HG02840 (cell line): Measurements from ENCODE around the gene EPPIN.
"Not testable (repeated sequence)": the region's sequence is repeated elsewhere in the genome, so short reads cannot be mapped to it uniquely, and the experiment has no call there.

Experiments used
- ATAC-seq: cut with Tn5 transposase; IDR thresholded peaks from one replicate; pipeline ENCODE4 v1.9.1; 2021; ENCODE audit warnings: mild to moderate bottlenecking, moderate library complexity, moderate number of reproducible peaks; ENCODE audit not compliant: unreplicated experiment, low FRiP score

Gene EPPIN

DNA sequence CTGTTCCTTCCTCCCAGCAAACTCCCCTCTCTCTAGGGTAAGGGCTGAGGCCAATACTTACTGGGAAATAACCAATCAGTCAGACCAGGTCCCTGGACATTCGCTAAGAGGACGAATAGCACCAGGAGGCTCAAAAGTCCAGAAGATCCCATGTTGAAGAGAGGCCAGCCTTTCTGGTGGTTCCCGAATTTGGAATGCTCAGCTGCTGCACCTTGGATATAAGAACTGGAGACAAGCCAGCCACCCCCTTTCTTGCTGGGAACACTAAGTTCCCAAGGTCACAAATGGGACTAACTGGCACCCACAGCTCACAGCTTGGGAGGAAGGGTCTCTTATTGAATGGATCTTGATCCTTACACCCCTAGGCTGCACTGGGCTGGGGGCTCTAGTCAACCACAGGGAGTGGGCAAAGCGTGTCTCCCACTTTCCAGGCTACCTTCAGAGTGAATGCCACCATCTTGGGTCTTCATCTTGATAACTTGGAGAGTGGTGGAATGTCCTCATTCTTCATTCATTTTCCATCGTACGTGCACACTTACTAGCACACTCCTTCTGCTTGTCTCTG lies at the start of gene EPPIN:
Gene EPPIN, minus strand, starts transcription at position 196 of the 565 bp plus-strand sequence. Its CDS starts 44 bp downstream, at position 152.
- ATAC-seq, result no peak

GRCh38 chr20:45595235-45595634 lies 48.0 kb upstream of the EPPIN start:
- ATAC-seq, result no peak

- no peak for ATAC-seq
These were observed 46.3 kb upstream of the EPPIN start for GRCh38 chr20:45593498-45593897.

DNA sequence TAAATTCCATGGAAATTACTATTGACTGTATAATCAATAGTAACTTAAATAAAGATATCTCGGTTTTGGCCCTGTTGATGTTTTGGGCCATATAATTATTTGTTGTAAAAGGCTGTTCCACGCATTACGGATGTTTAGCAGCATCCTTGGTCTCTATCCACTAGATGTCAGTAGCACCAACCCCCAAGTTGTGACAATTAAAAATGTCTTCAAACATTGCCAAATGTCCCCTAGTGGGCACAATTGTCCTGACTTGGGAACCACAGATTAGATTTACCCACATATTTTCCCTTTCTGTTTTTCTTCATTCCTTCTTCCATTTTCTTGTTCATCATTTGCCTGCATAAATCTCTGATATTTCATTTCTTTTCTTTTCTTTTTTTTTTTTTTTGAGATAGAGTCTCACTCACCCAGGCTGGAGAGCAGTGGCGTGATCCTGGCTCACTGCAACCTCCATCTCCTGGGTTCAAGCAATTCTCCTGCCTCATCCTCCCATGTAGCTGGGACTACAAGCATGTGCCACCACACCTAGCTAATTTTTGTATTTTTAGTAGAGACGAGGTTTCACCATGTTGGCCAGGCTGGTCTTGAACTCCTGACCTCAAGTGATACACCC lies 45.5 kb upstream of the EPPIN start:
- no peak for ATAC-seq

GRCh38 chr20:45589725-45590124 lies 42.5 kb upstream of the EPPIN start:
- no peak for ATAC-seq

DNA sequence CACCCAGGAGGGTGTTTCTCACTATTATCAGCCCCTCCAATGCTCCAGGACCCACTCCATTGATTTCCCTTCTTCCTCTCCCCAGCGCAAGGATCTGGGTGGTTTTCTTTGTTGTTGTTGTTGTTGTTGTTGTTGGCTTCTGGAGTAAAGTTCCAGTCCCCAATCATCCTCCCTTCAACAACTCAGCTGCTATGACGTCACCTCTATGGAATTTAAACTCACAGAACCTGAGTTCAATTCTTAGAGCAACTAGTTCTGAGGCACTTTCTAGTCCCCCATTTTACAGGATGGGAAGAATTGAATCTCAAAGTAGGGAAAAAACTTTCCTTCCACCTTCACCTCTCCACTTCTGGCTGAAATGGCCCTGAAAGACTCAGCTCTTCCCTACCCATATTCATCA lies 41.6 kb upstream of the EPPIN start:
- no peak for ATAC-seq

DNA sequence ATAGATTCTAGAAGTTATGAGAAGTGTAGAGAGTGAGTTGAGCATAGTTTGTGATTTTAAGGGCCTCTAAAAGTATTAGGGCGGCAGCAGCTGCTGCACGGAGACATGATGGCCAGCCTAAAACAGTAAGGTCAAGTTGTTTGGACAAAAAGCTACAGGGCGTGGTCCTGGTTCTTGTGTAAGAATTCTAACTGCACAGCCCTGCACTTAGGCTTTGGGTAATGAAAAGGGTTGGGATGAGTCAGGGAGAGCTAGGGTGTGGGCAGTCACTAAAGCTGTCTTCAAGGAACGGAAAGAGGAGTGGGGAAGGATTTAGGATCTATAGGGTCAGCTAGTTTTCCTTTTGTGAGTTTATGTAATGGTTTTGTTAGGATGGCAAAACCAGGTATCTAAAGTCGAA lies 38.8 kb upstream of the EPPIN start:
- ATAC-seq, result not testable (repeated sequence)

- ATAC-seq, result not testable (repeated sequence)
These were observed 37.1 kb upstream of the EPPIN start for GRCh38 chr20:45584294-45584693.

DNA sequence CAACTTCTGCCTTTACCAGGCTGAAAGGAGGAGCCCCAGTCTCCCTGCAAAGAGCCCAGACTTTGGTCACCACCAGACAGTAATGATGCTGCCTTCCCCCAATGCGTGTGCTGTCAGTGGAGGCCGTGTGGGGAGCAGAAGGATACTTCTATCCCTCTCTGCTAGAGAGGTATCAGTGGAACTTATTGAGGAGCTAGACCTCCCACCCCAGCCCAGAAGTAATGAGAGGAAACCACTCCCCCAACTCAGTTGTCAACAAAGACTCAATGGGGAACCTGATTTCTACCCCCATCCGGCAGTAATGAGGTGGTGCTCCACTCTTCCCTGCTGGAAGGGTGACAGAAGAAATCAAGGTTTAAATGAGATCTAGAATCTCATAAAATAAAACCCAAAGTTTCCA lies 36.3 kb upstream of the EPPIN start:
- ATAC-seq, result no peak

GRCh38 chr20:45581702-45582101 lies 34.5 kb upstream of the EPPIN start:
- ATAC-seq, result no peak

- no peak for ATAC-seq
These were observed 32.0 kb upstream of the EPPIN start, which contains the start of gene WFDC8 for GRCh38 chr20:45579184-45579583. Gene WFDC8, minus strand, starts transcription at chr20:45579284. Its CDS starts 37 bp downstream, at chr20:45579247.

- ATAC-seq, result no peak
These were observed 31.0 kb upstream of the EPPIN start for GRCh38 chr20:45578231-45578630.

DNA sequence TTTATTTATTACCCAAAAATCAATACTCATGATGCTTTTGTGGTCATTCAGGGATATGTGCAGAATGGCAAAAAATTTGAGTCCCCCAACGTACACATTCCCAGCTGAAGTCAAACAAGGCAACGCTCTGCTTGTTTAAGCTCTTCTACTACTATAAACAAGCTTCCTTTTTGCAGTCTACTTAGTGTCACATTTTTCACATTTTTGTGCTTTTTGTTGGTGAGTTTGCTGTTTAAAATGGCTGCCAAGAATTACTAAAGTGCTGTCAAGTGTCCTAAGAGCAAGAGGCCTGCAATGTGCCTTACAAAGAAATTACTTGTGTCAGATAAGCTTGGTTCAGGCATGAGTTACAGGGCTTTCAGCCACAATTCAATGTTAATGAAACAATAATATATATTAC lies 29.8 kb upstream of the EPPIN start:
- no peak for ATAC-seq

- ATAC-seq, result no peak
These were observed 28.7 kb upstream of the EPPIN start for GRCh38 chr20:45575931-45576330.

DNA sequence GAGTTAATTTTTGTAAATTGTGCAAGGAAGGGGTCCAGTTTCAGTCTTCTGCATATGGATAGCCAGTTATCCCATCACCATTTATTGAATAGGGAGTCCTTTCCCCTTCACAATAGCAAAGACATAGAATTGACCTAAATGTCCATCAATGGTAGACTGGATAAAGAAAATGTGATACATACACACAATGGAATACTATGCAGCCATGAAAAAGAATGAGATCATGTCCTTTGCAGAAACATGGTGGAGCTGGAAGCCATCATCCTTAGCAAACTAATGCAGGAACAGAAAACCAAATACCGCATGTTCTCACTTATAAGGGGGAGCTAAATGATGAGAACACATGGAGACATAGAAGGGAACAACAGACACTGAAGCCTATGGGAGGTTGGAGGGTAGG lies 22.4 kb upstream of the EPPIN start:
- not testable (repeated sequence) for ATAC-seq

GRCh38 chr20:45564760-45565276 lies 17.6 kb upstream of the EPPIN start:
- ATAC-seq, result no peak

DNA sequence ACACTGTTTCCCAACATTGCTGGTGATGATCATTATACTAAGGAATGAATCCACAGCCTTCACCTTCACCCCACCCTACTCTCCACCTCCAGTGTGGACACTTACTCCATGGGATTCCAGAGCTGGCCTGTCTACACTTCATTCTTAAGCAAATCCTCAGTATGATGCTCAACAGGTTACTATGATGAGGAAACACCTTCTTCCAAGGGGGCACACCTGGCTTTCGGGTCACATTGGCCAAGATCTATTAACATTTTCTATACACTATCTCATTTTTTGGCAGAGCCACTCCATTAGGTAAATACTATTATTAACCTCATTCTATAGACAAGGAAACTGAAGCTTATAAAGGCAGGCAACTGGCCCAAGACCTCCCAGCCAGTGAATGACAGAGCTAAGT lies 8.0 kb upstream of the EPPIN start:
- ATAC-seq, result no peak

DNA sequence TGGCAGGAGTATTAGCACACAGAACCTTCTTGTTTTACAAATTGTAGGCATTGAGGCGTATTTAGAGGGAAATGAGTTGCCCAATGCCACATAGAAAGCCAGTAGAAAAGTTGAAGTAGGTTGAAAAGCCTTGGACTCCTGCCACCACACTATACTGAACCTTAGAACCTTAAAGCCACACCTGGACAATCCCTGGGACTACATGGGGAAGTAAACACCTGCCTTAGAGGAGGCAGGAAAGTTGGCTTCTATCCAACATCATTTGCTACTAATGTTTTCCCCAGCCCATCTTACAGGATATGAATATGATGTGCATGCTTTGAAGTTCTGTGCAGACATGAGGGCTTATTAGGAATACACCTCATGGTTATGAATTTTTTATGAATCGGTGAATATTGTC lies 5.3 kb upstream of the EPPIN start:
- ATAC-seq, result no peak

GRCh38 chr20:45550765-45551164 lies 3.6 kb upstream of the EPPIN start:
- ATAC-seq, result no peak

DNA sequence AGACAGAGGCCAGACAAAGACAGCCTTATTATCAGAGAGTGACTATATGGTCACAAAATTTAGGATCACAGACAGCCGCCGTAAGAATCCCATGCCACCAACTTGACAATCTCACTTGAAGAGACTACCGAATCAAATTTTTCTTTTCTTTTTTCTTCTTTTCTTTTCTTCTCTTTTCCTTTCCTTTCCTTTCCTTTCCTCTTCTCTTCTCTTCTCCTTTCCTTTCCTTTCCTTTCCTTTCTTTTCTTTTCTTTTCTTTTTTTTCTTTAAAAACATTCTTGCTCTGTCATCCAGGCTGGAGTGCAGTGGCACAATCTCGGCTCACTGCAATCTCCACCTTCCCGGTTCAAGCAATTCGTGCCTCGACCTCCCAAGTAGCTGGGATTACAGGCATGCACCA lies 1.2 kb upstream of the EPPIN start:
- no peak for ATAC-seq

DNA sequence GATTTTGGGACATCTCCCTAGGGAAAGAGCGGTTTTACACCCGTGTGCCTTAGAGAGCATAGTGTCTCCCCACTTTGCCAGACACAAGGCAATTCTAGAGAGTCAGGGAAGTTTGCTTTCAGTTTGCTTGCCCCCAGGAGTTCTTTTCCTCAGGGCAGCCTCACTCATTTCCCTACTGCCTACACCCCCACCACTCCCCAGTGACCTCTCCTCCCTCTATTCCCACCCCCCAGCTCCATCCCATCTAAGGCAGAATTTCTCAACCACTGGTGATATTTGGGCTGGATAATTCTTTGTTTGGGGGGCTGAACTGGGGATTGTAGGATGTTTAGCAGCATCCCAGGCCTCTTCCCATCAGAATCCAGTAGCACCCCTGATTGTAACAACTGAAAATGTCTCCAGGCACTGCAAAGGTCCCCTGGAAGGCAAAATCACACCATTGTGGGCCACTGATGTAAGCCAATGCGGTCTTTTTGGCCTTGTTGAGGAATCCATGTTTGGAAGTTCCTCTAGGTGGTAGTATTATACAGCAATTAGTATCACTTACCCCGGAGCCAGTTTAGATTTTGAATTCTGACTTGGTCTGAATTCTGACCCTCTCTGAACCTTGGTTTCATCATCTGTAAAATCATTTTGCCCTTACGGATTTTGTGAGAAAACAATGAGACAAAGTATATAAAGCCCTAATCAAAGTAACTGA lies 1.3 kb downstream of the EPPIN start:
- no peak for ATAC-seq

DNA sequence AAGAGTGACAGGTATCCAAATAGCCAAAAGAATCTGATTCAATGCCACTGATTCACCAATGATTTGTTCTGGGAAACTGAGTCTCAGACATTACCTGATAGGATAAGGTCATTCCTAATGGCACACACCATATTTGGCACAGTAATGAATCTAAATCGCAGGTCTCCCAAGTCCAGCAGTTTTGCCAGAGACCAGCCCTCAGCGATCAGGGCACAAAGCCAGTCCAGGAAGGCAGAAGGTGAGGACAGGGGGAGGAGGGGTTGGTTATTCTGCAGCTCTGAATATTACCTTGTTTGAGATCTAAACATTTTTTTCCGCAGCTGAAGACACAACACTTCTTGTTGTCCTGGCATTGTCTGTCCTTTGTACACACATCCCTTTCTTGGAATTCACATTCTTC lies 1.9 kb downstream of the EPPIN start:
- ATAC-seq, result no peak
